LoVo (cell line): ENCODE measurements around the gene EEF1A2.
"Not testable (repeated sequence)": the region's sequence is repeated elsewhere in the genome, so short reads cannot be mapped to it uniquely, and the experiment has no call there.

ENCODE experiments used
- DNase-seq: peaks from one replicate; pipeline ENCODE4 v3.0.0-alpha.2; 2016; ENCODE audit warnings: low spot score

Gene EEF1A2

GRCh38 chr20:63520504-63520933, 21.6 kb upstream of the EEF1A2 start, which contains the start of gene PPDPF:
PPDPF (plus strand) TSS chr20:63520765; CDS start chr20:63521309, 544 bp downstream.
- DNase-seq, result peak; percentile 87

DNA sequence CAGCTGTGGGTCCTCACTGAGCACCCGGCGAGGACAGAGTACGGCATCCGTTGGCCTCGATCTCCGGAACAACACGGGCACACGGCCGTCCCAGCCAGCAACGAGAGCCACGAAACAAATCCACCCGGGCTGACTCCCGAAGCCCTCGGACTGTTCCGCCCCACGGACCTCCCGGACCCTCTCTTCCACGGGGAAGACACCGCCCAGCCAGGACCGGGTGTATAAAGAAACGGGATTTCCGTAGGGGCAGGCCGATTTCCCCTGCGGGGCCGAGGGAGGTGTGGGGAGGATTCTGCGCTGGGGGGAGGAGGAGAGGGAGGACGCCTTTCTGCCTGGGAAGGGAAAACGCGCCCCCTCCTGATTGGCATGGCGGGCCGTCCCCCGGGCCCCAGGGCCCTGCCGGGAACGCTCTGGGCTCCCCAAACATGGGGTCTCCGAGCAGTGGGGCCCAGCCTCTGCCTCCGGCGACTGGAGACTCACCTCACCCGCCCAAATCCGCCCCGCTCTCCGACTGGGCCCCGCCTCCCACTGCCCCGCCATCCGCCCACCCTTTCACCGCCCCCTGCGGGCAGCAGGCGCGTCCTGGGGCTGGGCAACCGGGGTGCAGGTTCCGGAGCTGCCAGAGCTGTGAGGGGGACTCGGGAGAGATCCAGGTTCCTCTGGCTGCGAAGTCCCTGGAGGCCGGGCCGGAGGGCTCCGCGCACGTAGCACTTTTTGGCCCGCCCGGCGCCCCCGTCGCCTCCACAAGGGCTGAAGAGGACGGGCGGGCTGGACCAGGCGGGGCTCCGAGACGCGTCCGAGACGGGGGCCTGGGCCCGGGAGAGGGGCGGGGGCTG, 21.0 kb upstream of the EEF1A2 start:
- peak; percentile 59 for DNase-seq

DNA sequence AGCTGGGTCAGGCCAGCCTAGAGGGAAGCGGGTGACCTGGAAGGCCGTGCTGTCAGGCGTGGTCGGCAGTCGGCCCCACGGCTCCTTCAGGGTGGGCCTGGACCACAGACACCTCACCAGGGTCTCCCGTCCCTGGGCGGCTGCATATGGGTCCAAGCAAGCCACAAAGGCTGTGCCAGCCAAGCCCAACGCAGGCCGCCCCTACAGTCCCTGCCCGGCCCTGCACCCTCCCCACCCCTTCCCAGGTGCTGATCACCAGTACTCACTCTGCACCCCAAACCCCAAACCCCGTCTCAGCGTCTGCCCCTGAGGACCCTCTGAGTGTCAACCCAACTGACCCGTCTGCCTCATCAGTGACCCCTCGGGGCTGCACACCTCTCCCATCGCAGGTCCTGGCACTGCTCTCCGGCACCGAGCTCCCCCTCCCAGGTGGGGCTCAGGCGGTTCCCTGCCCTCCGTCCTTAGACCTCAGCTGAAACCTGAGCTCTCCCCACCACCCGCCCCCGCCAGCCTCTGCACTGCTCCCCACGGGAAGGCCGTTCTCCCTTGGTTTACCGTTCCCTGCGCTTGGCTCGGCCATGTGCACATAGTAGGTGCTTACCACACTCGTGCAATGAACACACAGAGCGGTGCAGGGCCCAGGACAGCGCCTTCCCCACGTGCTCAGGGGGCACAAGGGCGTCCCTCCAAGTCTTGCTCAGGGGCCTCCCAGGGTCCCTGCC, 20.2 kb upstream of the EEF1A2 start:
- no peak for DNase-seq

DNA sequence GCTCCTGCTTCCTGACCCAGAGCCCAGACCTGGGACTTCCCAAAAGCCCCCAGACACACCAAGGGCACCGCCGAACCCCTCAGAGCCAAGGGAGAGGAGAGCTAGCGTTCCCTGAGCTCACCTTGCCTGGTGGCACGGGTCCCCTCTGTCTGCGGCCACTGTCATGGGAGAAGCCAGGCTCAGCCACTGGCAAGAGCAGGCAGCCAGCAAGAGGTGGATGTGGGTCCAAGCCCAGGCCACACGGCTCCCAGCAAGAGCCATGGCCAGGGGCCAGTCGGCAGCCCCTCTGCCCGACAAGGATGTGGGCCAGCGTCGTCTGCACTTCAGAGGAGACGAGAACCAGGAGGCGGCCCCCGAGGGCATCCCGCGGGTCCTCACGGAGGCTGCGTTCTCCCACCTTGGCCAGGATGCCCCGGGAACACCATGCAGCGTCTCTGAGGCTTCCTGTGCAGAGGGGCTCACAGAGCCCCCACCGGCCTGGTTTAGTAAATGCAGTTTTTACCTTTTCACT, 19.5 kb upstream of the EEF1A2 start:
- DNase-seq, result no peak

DNA sequence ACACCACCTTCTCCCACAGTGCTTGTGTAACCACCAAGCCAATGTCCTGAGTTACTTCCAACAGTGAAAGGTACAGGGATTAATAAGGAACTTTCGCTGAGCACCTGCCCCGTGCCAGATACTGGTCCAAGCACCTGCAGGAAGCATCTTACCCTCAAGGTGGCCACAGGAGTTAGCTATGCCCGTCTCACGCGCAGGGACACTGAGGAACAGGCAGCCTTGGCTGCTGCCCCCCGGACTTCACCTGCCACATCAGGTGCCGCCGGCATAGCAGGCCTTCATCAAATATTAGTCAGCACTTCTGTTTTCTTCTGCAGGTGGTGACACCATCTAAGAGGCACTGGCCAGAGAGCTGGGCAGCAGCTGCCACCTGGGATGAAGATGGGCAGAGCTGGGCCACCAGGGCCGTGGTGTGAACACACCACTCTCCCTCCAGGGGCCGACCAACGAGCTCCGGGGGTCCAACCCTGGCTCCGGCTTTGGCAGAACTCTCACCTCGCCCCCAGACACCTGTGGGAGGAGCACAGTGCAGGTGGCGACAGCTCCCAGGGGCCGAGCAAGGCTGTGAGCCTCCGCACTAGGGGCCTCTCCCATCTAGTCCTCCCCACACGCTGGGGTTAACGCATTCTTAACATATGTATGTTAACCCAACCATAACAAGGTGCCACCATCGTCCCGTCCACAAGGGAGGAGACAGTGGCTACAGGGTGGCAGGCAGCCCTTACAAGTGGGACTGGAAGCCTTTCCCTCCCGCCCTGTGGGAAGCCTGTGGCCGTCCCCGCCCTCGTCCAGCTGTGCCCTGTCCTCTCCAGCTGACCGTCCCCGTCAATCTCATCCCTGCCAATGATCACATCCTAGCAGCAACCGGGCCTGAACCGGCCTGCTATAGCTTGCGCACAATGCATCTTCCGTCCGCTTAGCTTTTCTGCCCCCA, 18.8 kb upstream of the EEF1A2 start:
- no peak for DNase-seq

- not testable (repeated sequence) for DNase-seq
Measured at GRCh38 chr20:63514520-63514919, 15.6 kb upstream of the EEF1A2 start.

GRCh38 chr20:63513207-63513606, 14.3 kb upstream of the EEF1A2 start:
- DNase-seq, result no peak

DNA sequence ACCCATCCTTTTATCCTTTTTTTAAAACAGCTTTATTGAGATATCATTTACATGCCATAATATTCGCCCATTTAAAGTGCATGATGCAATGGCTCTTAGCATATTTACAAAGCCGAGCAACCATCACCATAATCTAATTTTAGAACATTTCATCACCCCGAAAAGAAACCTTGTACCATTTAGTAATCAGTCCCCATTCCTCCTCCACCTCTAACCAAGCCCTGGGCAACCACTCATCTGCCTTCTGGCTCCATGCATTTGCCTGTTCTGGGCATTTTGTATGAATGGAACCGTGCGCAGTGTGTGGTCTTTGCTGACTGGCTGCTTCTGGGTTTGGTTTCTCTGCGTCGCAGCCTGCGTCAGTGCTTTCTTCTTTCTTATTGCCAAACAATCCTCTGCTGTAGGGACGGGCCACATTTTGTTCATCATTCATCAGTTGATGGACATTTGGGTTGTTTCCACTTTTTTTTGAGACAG, 10.2 kb upstream of the EEF1A2 start:
- DNase-seq, result no peak

DNA sequence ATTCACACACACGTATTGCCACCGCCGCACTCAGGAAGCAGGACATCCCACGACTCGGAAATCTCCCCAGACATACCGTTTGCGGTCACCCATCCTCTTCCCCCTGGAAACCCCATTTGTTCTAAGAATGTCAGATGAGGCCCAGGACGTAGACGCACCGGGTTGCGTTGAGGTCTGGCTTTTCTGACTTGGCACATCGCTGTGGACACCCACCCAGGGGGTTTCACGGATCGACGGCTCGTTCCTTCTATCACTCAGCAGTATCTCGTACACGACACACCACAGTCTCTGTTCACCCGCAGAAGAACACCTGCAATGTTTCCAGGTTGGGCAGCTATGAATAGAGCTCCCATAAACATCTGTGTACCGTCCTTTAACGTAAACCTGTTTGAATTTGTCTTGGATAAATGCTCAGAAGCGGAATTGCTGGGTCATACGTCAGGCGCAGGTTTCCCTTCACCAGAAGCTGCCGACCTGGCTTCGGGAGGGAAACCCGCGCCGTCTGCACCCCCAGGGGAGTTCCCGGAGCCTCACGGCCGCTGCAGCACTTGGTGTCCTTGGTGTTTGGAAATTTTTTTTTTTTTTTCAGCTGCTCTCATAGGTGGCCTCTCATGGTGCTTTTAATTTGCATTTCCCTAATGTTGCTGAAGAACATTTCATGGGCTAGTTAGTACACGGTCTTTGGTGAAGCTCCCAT, 9.3 kb upstream of the EEF1A2 start:
- DNase-seq, result no peak

DNA sequence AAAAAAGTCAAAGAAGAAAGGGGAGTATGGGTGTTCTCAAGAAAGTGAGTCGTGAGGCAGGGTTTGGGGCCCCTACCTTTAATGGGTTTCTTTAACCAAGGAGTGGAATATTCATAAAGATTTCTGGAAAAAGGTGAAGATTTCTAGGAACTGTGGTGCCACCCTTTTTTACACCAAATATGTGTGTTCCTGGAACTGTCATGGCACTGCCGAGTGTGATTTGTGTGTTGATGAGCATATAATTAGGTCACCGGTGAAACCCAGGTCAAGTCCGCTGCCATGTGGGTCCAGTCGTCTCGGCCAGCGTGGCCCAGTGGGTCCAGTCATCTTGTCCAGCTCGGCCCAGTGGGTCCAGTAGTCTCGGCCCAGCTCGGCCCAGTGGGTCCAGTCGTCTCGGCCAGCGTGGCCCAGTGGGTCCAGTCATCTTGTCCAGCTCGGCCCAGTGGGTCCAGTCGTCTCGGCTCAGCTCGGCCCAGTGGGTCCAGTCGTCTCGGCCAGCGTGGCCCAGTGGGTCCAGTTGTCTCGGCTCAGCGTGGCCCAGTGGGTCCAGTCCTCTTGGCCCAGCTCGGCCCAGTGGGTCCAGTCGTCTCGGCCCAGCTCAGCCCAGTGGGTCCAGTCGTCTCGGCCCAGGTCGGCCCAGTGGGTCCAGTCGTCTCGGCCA, 8.3 kb upstream of the EEF1A2 start:
- DNase-seq, result no peak

DNA sequence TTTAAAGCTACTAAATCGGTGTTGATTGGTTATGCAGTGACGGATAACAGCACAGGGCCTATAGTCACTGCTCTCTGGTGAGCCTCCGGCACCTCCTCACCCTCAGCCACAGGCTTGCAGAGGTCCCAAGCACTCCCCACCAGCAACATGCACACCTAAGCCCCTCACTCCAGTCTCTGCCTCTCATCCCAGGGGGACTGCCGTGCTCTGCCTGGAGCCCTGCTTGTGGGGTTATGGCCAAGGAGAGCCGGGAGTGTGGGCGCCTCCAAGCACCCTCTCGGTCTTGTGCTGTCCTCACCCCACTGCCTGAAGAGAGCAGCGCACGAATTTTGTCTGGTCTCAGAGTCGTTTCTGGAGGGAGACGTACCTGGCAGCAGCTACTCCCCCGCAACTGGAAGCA, 6.8 kb upstream of the EEF1A2 start:
- no peak for DNase-seq

DNA sequence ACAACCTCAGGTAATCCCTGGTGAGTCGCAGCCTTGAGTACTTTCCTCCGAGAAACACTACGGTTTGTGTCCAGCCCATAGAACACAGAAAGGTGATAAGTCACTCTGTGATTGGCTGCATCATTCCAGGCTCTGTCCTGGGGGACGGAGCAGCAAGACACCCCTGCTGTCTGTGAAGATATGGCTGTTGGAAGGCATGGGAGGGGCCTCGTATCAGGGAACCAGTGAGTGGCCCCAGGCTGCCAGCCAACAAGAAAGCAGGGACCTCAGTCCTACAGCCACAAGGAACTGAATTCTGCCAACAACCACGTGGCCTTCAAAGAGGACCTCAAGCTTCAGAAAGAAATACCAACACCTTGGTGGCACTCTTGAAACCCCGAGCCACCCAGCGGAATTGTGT, 6.4 kb upstream of the EEF1A2 start:
- DNase-seq, result no peak

DNA sequence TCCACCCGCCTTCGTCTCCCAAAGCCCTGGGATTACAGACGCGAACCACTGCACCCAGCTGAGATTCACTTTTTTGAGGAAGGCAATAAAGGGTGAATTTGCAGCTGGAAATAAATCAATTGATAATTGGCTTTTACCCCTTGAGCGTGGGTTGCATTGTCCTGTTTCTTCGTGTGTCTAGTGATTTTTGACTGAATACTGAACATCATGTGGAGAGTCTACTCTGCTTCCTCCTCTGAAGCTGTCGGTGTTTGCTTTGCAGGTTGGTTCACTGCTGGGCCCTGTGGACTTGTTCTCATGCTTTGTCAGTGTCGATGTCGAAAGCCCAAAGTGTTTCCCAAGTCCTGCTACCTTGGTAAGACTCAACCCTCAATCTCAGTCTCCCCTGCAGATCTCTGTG, 5.8 kb upstream of the EEF1A2 start:
- no peak for DNase-seq

GRCh38 chr20:63503524-63503923, 4.6 kb upstream of the EEF1A2 start:
- DNase-seq, result no peak

- DNase-seq, result no peak
Measured at GRCh38 chr20:63502671-63503172, 3.8 kb upstream of the EEF1A2 start.

GRCh38 chr20:63501818-63502670, 3.2 kb upstream of the EEF1A2 start:
- no peak for DNase-seq

DNA sequence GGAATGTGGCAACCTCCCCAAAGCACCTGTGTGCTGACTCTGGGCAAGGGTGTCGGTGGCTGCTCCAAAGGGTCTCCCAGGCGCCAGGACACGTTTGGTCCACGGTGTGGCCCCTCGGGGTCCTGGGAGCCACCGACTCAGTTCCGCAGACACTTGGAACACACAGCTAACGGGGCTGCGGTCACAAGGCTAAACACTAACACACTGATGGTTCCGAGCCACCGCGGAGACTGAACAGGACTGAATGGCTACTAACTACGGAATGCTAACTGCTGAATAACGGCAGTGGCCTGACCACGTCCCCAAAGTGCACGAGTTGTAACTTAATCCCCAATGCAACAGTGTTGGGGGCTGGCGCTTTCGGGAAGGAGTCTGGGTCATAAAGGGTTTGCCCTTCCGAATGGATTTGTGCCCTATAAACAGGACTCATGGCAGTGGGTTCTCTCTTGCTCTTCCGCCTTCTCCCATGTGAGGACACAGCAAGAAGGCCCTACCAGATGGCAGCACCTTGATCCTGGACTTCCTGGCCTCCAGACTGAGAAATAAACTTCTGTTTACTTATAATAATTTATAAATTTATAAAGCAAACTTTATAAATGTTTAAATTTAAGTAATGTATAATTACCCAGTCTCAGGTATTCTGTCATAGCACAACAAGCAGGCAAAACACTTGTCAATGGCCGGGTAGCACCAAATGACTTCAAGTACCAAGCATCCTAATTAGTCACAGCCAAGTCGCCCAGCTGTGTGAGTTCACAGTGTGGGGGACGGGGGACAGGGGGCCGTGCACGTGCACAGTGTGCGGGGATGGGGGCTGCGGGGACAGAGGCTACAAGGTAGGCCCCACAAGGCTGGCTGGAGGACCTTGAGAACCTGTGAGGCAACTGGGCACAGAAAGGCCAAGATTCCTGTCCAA, 2.3 kb upstream of the EEF1A2 start:
- DNase-seq, result no peak

GRCh38 chr20:63500151-63500901, 1.4 kb upstream of the EEF1A2 start:
- no peak for DNase-seq
